Activated CD8-positive, alpha-beta T cell treated with anti-CD3 and anti-CD28 coated beads, Interleukin-2, amount 10 ng/mL, durations not matched to agents 7 days and 5 days (primary cell): Measurements from ENCODE around the gene OTOA. TPM values are rescaled to one million over a fixed set of nuclear protein-coding genes. Genes with fewer than 3 reads are reported as not detected.
"Not testable (repeated sequence)": the region's sequence is repeated elsewhere in the genome, so short reads cannot be mapped to it uniquely, and the experiment has no call there.

Experiments
- ATAC-seq: fragments of 150-1000 bp; cut with Tn5 transposase; one replicate; pipeline ENCODE4 v1.10.0; 2021; ENCODE audit warnings: moderate library complexity
- CTCF ChIA-PET: fragments of 350-600 bp; sonication (Branson Sonifier 250); formaldehyde crosslinking; loops from one replicate; lab custom pipeline; 2021; ENCODE audit warnings: antibody characterized with exemption; lab: Charles Lee
- POLR2A ChIA-PET: fragments of 350-600 bp; sonication (Branson Sonifier 250); formaldehyde crosslinking; loops from one replicate; lab custom pipeline; 2021; ENCODE audit warnings: antibody characterized with exemption; lab: Charles Lee
- DNase-seq: peaks from one replicate; pipeline ENCODE4 v3.0.0-alpha.2; 2020
- H3K27ac Mint-ChIP-seq: one replicate; pipeline ENCODE4 v1.8.0; 2021; ENCODE audit warnings: mild to moderate bottlenecking, mixed read lengths
- H3K27me3 Mint-ChIP-seq: one replicate; pipeline ENCODE4 v1.8.0; 2021; ENCODE audit warnings: low read depth, mixed read lengths
- H3K36me3 Mint-ChIP-seq: one replicate; pipeline ENCODE4 v1.8.0; 2021; ENCODE audit warnings: low read depth, mixed read lengths
- H3K4me1 Mint-ChIP-seq: one replicate; pipeline ENCODE4 v1.8.0; 2021; ENCODE audit warnings: low read depth, mixed read lengths
- H3K4me3 Mint-ChIP-seq: one replicate; pipeline ENCODE4 v1.8.0; 2021; ENCODE audit warnings: mild to moderate bottlenecking, mixed read lengths
- H3K9me3 Mint-ChIP-seq: one replicate; pipeline ENCODE4 v1.8.0; 2022; ENCODE audit warnings: mixed read lengths; ENCODE audit not compliant: insufficient read depth
- total RNA-seq, 2 experiments: library from RNA; stranded (reverse); gene quantifications; one replicate each; pipeline ENCODE4 v1.2.3, GENCODE V29; 2021

Gene OTOA
- total RNA-seq, 2 experiments from 2014 or later = not detected

- Mint-ChIP-seq H3K27me3 (no peaks in the 10 kb centered on the region), H3K4me1 (peaks cover 60% of the 10 kb centered on the region), H3K4me3 (no peak overlapping the region), H3K36me3 (peaks cover 13% of the 10 kb centered on the region), H3K9me3 (no peaks in the 10 kb centered on the region), H3K27ac (no peak overlapping the region)
- DNase-seq (no peak), ATAC-seq (no peak)
- ChIA-PET CTCF (interaction anchor here (0.8 to 7.4 kb wide), 8 partner anchors 13 to 65 kb away, joined by 3 to 53 read pairs (median 5); no protein-coding TSS in a partner anchor), POLR2A (interaction anchor here (0.9 kb wide), 1 partner anchor 22 kb away, joined by 3 read pairs; no protein-coding TSS in a partner anchor)
Measured at GRCh38 chr16:21643785-21644184, 20.0 kb upstream of the OTOA start.

GRCh38 chr16:21644674-21645073 is 19.1 kb upstream of the OTOA start:
- Mint-ChIP-seq H3K4me3 (peak overlapping the region; percentile 77), H3K27ac (peak overlapping the region; percentile 88), H3K4me1 (peaks cover 58% of the 10 kb centered on the region), H3K27me3 (no peaks in the 10 kb centered on the region), H3K36me3 (peaks cover 13% of the 10 kb centered on the region), H3K9me3 (no peaks in the 10 kb centered on the region)
- POLR2A ChIA-PET = interaction anchor here (0.6 to 1.7 kb wide), 3 partner anchors 23 to 328 kb away, joined by 3 to 6 read pairs (median 3); no protein-coding TSS in a partner anchor
- DNase-seq (no peak), ATAC-seq (no peak)
- CTCF ChIA-PET = interaction anchor here (0.8 to 2.3 kb wide), 8 partner anchors 13 to 64 kb away, joined by 3 to 18 read pairs (median 4); no protein-coding TSS in a partner anchor

GRCh38 chr16:21645261-21645721 is 18.5 kb upstream of the OTOA start:
- peak; percentile 53 for ATAC-seq
- DNase-seq = peak; percentile 50
- POLR2A ChIA-PET = interaction anchor here (0.8 to 1.7 kb wide), 5 partner anchors 24 to 53 kb away, joined by 4 to 7 read pairs (median 6); no protein-coding TSS in a partner anchor
- H3K9me3 Mint-ChIP-seq = no peaks in the 10 kb centered on the region
- CTCF ChIA-PET = interaction anchor here (0.8 to 4.8 kb wide), 17 partner anchors 8 to 126 kb away, joined by 3 to 79 read pairs (median 3); no protein-coding TSS in a partner anchor
- peaks cover 61% of the 10 kb centered on the region for H3K4me1 Mint-ChIP-seq
- peak overlapping the region; percentile 88 for H3K27ac Mint-ChIP-seq
- peaks cover 13% of the 10 kb centered on the region for H3K36me3 Mint-ChIP-seq
- no peaks in the 10 kb centered on the region for H3K27me3 Mint-ChIP-seq
- peak overlapping the region; percentile 77 for H3K4me3 Mint-ChIP-seq

- no peaks in the 10 kb centered on the region for H3K27me3 Mint-ChIP-seq
- H3K4me1 Mint-ChIP-seq = peaks cover 60% of the 10 kb centered on the region
- H3K9me3 Mint-ChIP-seq = no peaks in the 10 kb centered on the region
- CTCF ChIA-PET = interaction anchor here (0.9 to 4.8 kb wide), 14 partner anchors 7 to 126 kb away, joined by 3 to 79 read pairs (median 4); no protein-coding TSS in a partner anchor
- peak overlapping the region; percentile 77 for H3K4me3 Mint-ChIP-seq
- DNase-seq (no peak), ATAC-seq (no peak)
- POLR2A ChIA-PET = interaction anchor here (0.9 to 1.7 kb wide), 6 partner anchors 11 to 53 kb away, joined by 3 to 7 read pairs (median 5); no protein-coding TSS in a partner anchor
- H3K36me3 Mint-ChIP-seq = peaks cover 13% of the 10 kb centered on the region
- H3K27ac Mint-ChIP-seq = peak overlapping the region; percentile 88
Measured at GRCh38 chr16:21646091-21646490, 17.7 kb upstream of the OTOA start.

GRCh38 chr16:21646721-21647561 is 16.8 kb upstream of the OTOA start:
- H3K36me3 Mint-ChIP-seq = peaks cover 13% of the 10 kb centered on the region
- ATAC-seq = peak; percentile 88
- ChIA-PET POLR2A (interaction anchor here (0.6 to 1.2 kb wide), 3 partner anchors 10 to 46 kb away, joined by 3 to 4 read pairs (median 3); no protein-coding TSS in a partner anchor), CTCF (interaction anchor here (1.3 to 4.8 kb wide), 5 partner anchors 11 to 73 kb away, joined by 4 to 79 read pairs (median 12); no protein-coding TSS in a partner anchor)
- no peaks in the 10 kb centered on the region for H3K9me3 Mint-ChIP-seq
- H3K27ac Mint-ChIP-seq = peak overlapping the region; percentile 88
- H3K4me1 Mint-ChIP-seq = peaks cover 60% of the 10 kb centered on the region
- no peaks in the 10 kb centered on the region for H3K27me3 Mint-ChIP-seq
- peak; percentile 91 for DNase-seq
- H3K4me3 Mint-ChIP-seq = peak overlapping the region; percentile 77

GRCh38 chr16:21647562-21648164 is 16.1 kb upstream of the OTOA start:
- H3K4me1 Mint-ChIP-seq = peaks cover 62% of the 10 kb centered on the region
- H3K9me3 Mint-ChIP-seq = no peaks in the 10 kb centered on the region
- peak overlapping the region; percentile 88 for H3K27ac Mint-ChIP-seq
- ATAC-seq (peak; percentile 6), DNase-seq (no peak)
- no peaks in the 10 kb centered on the region for H3K27me3 Mint-ChIP-seq
- H3K36me3 Mint-ChIP-seq = peaks cover 13% of the 10 kb centered on the region
- no peak overlapping the region for H3K4me3 Mint-ChIP-seq
- POLR2A ChIA-PET = interaction anchor here (0.7 to 1.2 kb wide), 2 partner anchors 10 to 47 kb away, joined by 3 to 4 read pairs; no protein-coding TSS in a partner anchor
- CTCF ChIA-PET = interaction anchor here (1.0 to 4.8 kb wide), 4 partner anchors 10 to 63 kb away, joined by 4 to 79 read pairs (median 9); no protein-coding TSS in a partner anchor

- CTCF ChIA-PET = interaction anchor here (4.8 kb wide), 1 partner anchor 8 kb away, joined by 79 read pairs; no protein-coding TSS in a partner anchor
- POLR2A ChIA-PET, ATAC-seq, H3K9me3 Mint-ChIP-seq, H3K27me3 Mint-ChIP-seq, DNase-seq, H3K36me3 Mint-ChIP-seq, H3K4me3 Mint-ChIP-seq, H3K27ac Mint-ChIP-seq: not testable (repeated sequence)
- H3K4me1 Mint-ChIP-seq = peaks cover 58% of the 10 kb centered on the region
Measured at GRCh38 chr16:21649826-21650406, 13.9 kb upstream of the OTOA start.

GRCh38 chr16:21650521-21650920 is 13.2 kb upstream of the OTOA start:
- ATAC-seq (no peak), DNase-seq (no peak)
- Mint-ChIP-seq H3K4me3 (no peak overlapping the region), H3K27ac (no peak overlapping the region), H3K27me3 (no peaks in the 10 kb centered on the region), H3K9me3 (no peaks in the 10 kb centered on the region), H3K36me3 (peaks cover 13% of the 10 kb centered on the region), H3K4me1 (peaks cover 52% of the 10 kb centered on the region)
- ChIA-PET CTCF (interaction anchor here (0.9 kb wide), 1 partner anchor 58 kb away, joined by 3 read pairs; no protein-coding TSS in a partner anchor), POLR2A (no interaction called here)

GRCh38 chr16:21651515-21651914 is 12.3 kb upstream of the OTOA start:
- Mint-ChIP-seq H3K27ac (no peak overlapping the region), H3K4me3 (no peak overlapping the region), H3K27me3 (no peaks in the 10 kb centered on the region), H3K9me3 (no peaks in the 10 kb centered on the region), H3K4me1 (peaks cover 48% of the 10 kb centered on the region), H3K36me3 (peaks cover 12% of the 10 kb centered on the region)
- ChIA-PET CTCF (interaction anchor here (0.9 to 1.3 kb wide), 2 partner anchors 56 to 57 kb away, joined by 3 to 4 read pairs; no protein-coding TSS in a partner anchor), POLR2A (no interaction called here)
- ATAC-seq (no peak), DNase-seq (no peak)

GRCh38 chr16:21652453-21652852 is 11.3 kb upstream of the OTOA start, which contains the start of gene IGSF6:
Gene IGSF6 (minus strand): TSS chr16:21652608. CDS start chr16:21652598, 10 bp downstream.
- H3K27ac Mint-ChIP-seq = peak within 1 kb of the TSS; percentile 34
- ChIA-PET POLR2A (interaction anchor here (0.6 kb wide), 1 partner anchor 60 kb away, joined by 7 read pairs; no protein-coding TSS in a partner anchor), CTCF (interaction anchor here (1.1 to 1.3 kb wide), 3 partner anchors 55 to 68 kb away, joined by 3 to 7 read pairs (median 4); no protein-coding TSS in a partner anchor)

More at GRCh38 chr16:21652453-21652852, 11.3 kb upstream of the OTOA start, which contains the start of gene IGSF6:
- Mint-ChIP-seq H3K4me3 (no peak within 1 kb of the TSS), H3K9me3 (no peaks in the 10 kb centered on the region), H3K36me3 (peaks cover 15% of the 10 kb centered on the region), H3K4me1 (peaks cover 49% of the 10 kb centered on the region), H3K27me3 (no peaks in the 10 kb centered on the region)
- ATAC-seq (no peak), DNase-seq (no peak)
